ENCODE data around the gene TMUB1. TPM values are rescaled to one million over a fixed set of nuclear protein-coding genes. Genes with fewer than 3 reads are reported as not detected.

Gene TMUB1
- total and polyA plus RNA-seq, 9 of the 15 experiments (the other 6 are each of a cell fraction or from before 2014, with no cell fraction given) = 0.14 to 241 (median 74.1) TPM

DNA sequence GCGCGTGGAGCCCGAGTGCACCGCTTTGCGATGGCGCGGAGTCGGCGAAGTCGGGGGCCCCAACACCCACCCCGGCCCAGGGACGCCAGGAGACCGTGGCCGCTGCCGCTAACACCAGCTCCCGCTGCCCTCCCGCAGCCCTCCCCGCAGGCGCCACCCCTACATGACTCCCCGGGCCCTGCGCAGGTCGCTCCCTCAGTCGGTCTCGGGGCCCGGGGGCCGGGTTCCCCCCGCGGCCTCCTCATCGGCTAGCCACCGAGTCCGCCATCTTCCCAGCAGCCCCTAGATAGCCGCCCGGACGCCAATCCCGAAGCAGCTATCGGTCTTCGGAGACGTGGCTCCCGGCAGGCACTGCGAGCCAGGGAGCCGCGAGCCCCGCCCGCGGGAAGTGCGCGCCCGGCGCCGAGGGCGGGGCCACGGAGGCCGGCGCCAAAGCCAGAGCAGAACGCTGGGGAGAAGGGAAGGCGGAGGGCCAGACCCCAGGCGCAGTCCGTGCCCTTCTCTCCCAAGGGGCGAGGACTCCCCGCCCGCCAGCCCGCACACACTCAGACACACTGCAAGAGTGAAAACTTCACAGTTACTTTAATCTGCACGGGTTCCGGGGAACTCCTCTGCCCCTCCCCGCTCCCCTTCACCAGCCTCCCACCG, 2.6 kb downstream of the TMUB1 start, which contains the start of gene FASTK (continued):
- TF ChIP-seq SMAD1 (IDR thresholded peaks at IDR 0.05; ENCODE audit: low read depth, low read length, partially characterized antibody) (peak; percentile 59), FOXK2 (conservative IDR thresholded peaks at IDR 0.05 in 1 of 2, IDR thresholded peaks at IDR 0.05 in 1 of 2; ENCODE audit: low read depth in 2 of 2) (no peak; a peak in 1 of 4 replicates), EGR1 (conservative IDR thresholded peaks at IDR 0.05) (no peak; the same call in 1 of the 2 replicates), HNRNPUL1 (IDR thresholded peaks at IDR 0.05; ENCODE audit: low read length) (no peak), BCOR (IDR thresholded peaks at IDR 0.05) (no peak), RHOXF2B (CRISPR knock-in tag; conservative IDR thresholded peaks at IDR 0.05) (no peak), CSDE1 (IDR thresholded peaks at IDR 0.05) (no peak), PHTF2 (CRISPR knock-in tag; IDR thresholded peaks at IDR 0.05) (no peak), POLR2B (IDR thresholded peaks at IDR 0.05; ENCODE audit: low read depth, partially characterized antibody) (peak; percentile 90), KLF6 (CRISPR knock-in tag; IDR thresholded peaks at IDR 0.05; ENCODE audit: borderline replicate concordance) (0 out of 2 replicates have a peak, but pooled peaks have one; percentile 38), HOXB6 (CRISPR knock-in tag; IDR thresholded peaks at IDR 0.05; ENCODE audit: borderline replicate concordance) (peak; percentile 50; the same call in 1 of the 2 replicates), NFE2 (IDR thresholded peaks at IDR 0.05; ENCODE audit: low read depth) (0 out of 2 replicates have a peak, but pooled peaks have one; percentile 20), POLR2AphosphoS2 (IDR thresholded peaks at IDR 0.05; ENCODE audit: low read length) (0 out of 2 replicates have a peak, but pooled peaks have one; percentile 96), RAD51 (IDR thresholded peaks at IDR 0.05; ENCODE audit: borderline replicate concordance, low read depth) (no peak), ZNF551 (CRISPR knock-in tag; IDR thresholded peaks at IDR 0.05) (no peak), RAD21 (CRISPR knock-in tag; conservative IDR thresholded peaks at IDR 0.05 in 1 of 2, IDR thresholded peaks at IDR 0.05 in 1 of 2) (no peak)
- TF ChIP-seq, protein P1, sequence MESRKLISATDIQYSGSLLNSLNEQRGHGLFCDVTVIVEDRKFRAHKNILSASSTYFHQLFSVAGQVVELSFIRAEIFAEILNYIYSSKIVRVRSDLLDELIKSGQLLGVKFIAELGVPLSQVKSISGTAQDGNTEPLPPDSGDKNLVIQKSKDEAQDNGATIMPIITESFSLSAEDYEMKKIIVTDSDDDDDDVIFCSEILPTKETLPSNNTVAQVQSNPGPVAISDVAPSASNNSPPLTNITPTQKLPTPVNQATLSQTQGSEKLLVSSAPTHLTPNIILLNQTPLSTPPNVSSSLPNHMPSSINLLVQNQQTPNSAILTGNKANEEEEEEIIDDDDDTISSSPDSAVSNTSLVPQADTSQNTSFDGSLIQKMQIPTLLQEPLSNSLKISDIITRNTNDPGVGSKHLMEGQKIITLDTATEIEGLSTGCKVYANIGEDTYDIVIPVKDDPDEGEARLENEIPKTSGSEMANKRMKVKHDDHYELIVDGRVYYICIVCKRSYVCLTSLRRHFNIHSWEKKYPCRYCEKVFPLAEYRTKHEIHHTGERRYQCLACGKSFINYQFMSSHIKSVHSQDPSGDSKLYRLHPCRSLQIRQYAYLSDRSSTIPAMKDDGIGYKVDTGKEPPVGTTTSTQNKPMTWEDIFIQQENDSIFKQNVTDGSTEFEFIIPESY (CRISPR knock-in tag; IDR thresholded peaks at IDR 0.05) = no peak
- TF ChIP-seq, protein P2, sequence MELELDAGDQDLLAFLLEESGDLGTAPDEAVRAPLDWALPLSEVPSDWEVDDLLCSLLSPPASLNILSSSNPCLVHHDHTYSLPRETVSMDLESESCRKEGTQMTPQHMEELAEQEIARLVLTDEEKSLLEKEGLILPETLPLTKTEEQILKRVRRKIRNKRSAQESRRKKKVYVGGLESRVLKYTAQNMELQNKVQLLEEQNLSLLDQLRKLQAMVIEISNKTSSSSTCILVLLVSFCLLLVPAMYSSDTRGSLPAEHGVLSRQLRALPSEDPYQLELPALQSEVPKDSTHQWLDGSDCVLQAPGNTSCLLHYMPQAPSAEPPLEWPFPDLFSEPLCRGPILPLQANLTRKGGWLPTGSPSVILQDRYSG (tag; conservative IDR thresholded peaks at IDR 0.05; ENCODE audit: low read depth) = peak; percentile 81; the same call in 1 of the 2 replicates
- TF ChIP-seq, protein P3, sequence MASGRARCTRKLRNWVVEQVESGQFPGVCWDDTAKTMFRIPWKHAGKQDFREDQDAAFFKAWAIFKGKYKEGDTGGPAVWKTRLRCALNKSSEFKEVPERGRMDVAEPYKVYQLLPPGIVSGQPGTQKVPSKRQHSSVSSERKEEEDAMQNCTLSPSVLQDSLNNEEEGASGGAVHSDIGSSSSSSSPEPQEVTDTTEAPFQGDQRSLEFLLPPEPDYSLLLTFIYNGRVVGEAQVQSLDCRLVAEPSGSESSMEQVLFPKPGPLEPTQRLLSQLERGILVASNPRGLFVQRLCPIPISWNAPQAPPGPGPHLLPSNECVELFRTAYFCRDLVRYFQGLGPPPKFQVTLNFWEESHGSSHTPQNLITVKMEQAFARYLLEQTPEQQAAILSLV (tag; IDR thresholded peaks at IDR 0.05) = no peak
- TF ChIP-seq, protein P4, sequence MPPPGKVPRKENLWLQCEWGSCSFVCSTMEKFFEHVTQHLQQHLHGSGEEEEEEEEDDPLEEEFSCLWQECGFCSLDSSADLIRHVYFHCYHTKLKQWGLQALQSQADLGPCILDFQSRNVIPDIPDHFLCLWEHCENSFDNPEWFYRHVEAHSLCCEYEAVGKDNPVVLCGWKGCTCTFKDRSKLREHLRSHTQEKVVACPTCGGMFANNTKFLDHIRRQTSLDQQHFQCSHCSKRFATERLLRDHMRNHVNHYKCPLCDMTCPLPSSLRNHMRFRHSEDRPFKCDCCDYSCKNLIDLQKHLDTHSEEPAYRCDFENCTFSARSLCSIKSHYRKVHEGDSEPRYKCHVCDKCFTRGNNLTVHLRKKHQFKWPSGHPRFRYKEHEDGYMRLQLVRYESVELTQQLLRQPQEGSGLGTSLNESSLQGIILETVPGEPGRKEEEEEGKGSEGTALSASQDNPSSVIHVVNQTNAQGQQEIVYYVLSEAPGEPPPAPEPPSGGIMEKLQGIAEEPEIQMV (tag; conservative IDR thresholded peaks at IDR 0.05; ENCODE audit: low read depth) = no peak
- TF ChIP-seq, protein P5, sequence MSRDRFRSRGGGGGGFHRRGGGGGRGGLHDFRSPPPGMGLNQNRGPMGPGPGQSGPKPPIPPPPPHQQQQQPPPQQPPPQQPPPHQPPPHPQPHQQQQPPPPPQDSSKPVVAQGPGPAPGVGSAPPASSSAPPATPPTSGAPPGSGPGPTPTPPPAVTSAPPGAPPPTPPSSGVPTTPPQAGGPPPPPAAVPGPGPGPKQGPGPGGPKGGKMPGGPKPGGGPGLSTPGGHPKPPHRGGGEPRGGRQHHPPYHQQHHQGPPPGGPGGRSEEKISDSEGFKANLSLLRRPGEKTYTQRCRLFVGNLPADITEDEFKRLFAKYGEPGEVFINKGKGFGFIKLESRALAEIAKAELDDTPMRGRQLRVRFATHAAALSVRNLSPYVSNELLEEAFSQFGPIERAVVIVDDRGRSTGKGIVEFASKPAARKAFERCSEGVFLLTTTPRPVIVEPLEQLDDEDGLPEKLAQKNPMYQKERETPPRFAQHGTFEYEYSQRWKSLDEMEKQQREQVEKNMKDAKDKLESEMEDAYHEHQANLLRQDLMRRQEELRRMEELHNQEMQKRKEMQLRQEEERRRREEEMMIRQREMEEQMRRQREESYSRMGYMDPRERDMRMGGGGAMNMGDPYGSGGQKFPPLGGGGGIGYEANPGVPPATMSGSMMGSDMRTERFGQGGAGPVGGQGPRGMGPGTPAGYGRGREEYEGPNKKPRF (IDR thresholded peaks at IDR 0.05; ENCODE audit: low read depth, low read length) = no peak

All from K562 (cell line).